Neural cell (in vitro differentiated cells): ENCODE results near the gene SH3BGR. TPM values are rescaled to one million over a fixed set of nuclear protein-coding genes. Genes with fewer than 3 reads are reported as not detected.

Experiments used
- H2AFZ ChIP-seq: fragments of 200-600, 300-800 bp; sonication (generic), shearing (Covaris generic); 2 replicates; pipeline ENCODE4 v1.6.0; 2014; ENCODE audit warnings: low read depth, mild to moderate bottlenecking, antibody characterized with exemption, low read length, moderate library complexity
- H3F3A ChIP-seq: fragments of 200-600 bp; shearing (Covaris generic); 2 replicates; pipeline ENCODE4 v1.6.1; 2016; ENCODE audit warnings: mild to moderate bottlenecking, moderate library complexity, mixed read lengths, antibody characterized with exemption, low read length; ENCODE audit not compliant: insufficient read depth, poor library complexity, severe bottlenecking
- H3K27ac ChIP-seq: fragments of 200-600, 300-800 bp; sonication (generic), shearing (Covaris generic); 2 replicates; pipeline ENCODE4 v1.5.1; 2014; ENCODE audit warnings: mild to moderate bottlenecking, low read length, moderate library complexity
- H3K27me3 ChIP-seq: fragments of 300-800, 200-600 bp; sonication (generic), shearing (Covaris generic); 2 replicates; pipeline ENCODE4 v1.6.0; 2014; ENCODE audit warnings: mild to moderate bottlenecking, low read depth, low read length, moderate library complexity; ENCODE audit not compliant: insufficient read depth
- H3K36me3 ChIP-seq: fragments of 300-800, 200-600 bp; sonication (generic), shearing (Covaris generic); 2 replicates; pipeline ENCODE4 v1.5.1; 2014; ENCODE audit warnings: mild to moderate bottlenecking, antibody characterized with exemption, low read length, moderate library complexity; ENCODE audit not compliant: insufficient read depth
- H3K4me2 ChIP-seq: fragments of 300-800, 200-600 bp; sonication (generic), shearing (Covaris generic); 2 replicates; pipeline ENCODE4 v1.6.0; 2014; ENCODE audit warnings: mild to moderate bottlenecking, low read length
- H3K4me3 ChIP-seq: fragments of 300-800, 200-600 bp; sonication (generic), shearing (Covaris generic); 2 replicates; pipeline ENCODE4 v1.5.1; 2014; ENCODE audit warnings: mild to moderate bottlenecking, low read length, moderate library complexity
- H3K79me2 ChIP-seq: fragments of 200-600 bp; shearing (Covaris generic); replicated peaks from 2 replicates; pipeline ENCODE4 v1.6.0; 2014; ENCODE audit warnings: mild to moderate bottlenecking, low read length, moderate library complexity; ENCODE audit not compliant: insufficient read depth
- H3K9ac ChIP-seq: fragments of 300-800, 200-600 bp; sonication (generic), shearing (Covaris generic); 2 replicates; pipeline ENCODE4 v1.6.1; 2016; ENCODE audit warnings: mild to moderate bottlenecking, low read length, mixed read lengths
- H3K9me2 ChIP-seq: fragments of 200-600 bp; shearing (Covaris generic); 2 replicates; pipeline ENCODE4 v1.6.1; 2016; ENCODE audit warnings: mild to moderate bottlenecking, low read length, mixed read lengths; ENCODE audit not compliant: insufficient read depth
- H3K9me3 ChIP-seq: fragments of 200-600, 300-800 bp; sonication (generic), shearing (Covaris generic); 2 replicates; pipeline ENCODE4 v1.6.1; 2016; ENCODE audit warnings: mild to moderate bottlenecking, mixed run types, low read length, moderate library complexity, mixed read lengths
- H4K20me1 ChIP-seq: fragments of 200-600 bp; shearing (Covaris generic); 2 replicates; pipeline ENCODE4 v1.6.1; 2016; ENCODE audit warnings: mild to moderate bottlenecking, mixed run types; ENCODE audit not compliant: insufficient read depth
- EP300 ChIP-seq: fragments of 450-650 bp; conservative IDR thresholded peaks from 2 replicates; pipeline ENCODE4 v1.6.1; 2014; ENCODE audit warnings: antibody characterized with exemption, mild to moderate bottlenecking, moderate library complexity; ENCODE audit not compliant: poor library complexity, severe bottlenecking
- EZH2 ChIP-seq: fragments of 200-600, 300-800 bp; shearing (Covaris generic), sonication (generic); IDR thresholded peaks from 2 replicates; pipeline ENCODE4 v1.6.1; 2014; ENCODE audit warnings: antibody characterized with exemption, low read length, borderline replicate concordance, mild to moderate bottlenecking; ENCODE audit not compliant: insufficient read depth, poor library complexity, severe bottlenecking
- MXI1 ChIP-seq: fragments of 450-650 bp; conservative IDR thresholded peaks from 2 replicates; pipeline ENCODE4 v1.6.1; 2014; ENCODE audit warnings: antibody characterized with exemption, mild to moderate bottlenecking; ENCODE audit not compliant: poor library complexity, severe bottlenecking
- POLR2AphosphoS5 ChIP-seq: IDR thresholded peaks from 2 replicates; pipeline ENCODE4 v1.6.1; 2012
- RAD21 ChIP-seq: fragments of 450-650 bp; conservative IDR thresholded peaks from 2 replicates; pipeline ENCODE4 v1.6.1; 2014; ENCODE audit warnings: antibody characterized with exemption, mild to moderate bottlenecking, moderate library complexity
- REST ChIP-seq: IDR thresholded peaks from 2 replicates; pipeline ENCODE4 v1.6.1; 2012; ENCODE audit warnings: borderline replicate concordance
- SMC3 ChIP-seq: fragments of 450-650 bp; conservative IDR thresholded peaks from 2 replicates; pipeline ENCODE4 v1.6.1; 2014; ENCODE audit warnings: antibody characterized with exemption, mild to moderate bottlenecking, moderate library complexity; ENCODE audit not compliant: poor library complexity
- polyA plus RNA-seq: library from polyadenylated mRNA; depleted of rRNA; stranded (reverse); fragments of >200 nt; gene quantifications from 2 replicates; pipeline ENCODE4 v1.2.3, GENCODE V29; 2014
- TF ChIP-seq, protein P1 (sequence below): fragments of 450-650 bp; IDR thresholded peaks from 2 replicates; pipeline ENCODE4 v1.5.1; 2014; ENCODE audit warnings: antibody characterized with exemption, mild to moderate bottlenecking, moderate library complexity; ENCODE audit not compliant: poor library complexity, severe bottlenecking

SH3BGR gene
- polyA plus RNA-seq, 1 donor from 2014 or later = 13.8 TPM

- no peaks in the 10 kb centered on the region for H3K9me3 ChIP-seq
- H3K4me2 ChIP-seq = no peak overlapping the region
- no peaks in the 10 kb centered on the region for H3F3A ChIP-seq
Observed at GRCh38 chr21:39422527-39423241, 29.1 kb upstream of the SH3BGR start.

GRCh38 chr21:39429445-39429844, 22.3 kb upstream of the SH3BGR start:
- no peak overlapping the region for H3K27ac ChIP-seq
- H3K9me2 ChIP-seq = no peaks in the 10 kb centered on the region
- no peak overlapping the region for H3K9ac ChIP-seq
- H3F3A ChIP-seq = no peaks in the 10 kb centered on the region
- H3K36me3 ChIP-seq = no peaks in the 10 kb centered on the region
- no peak overlapping the region for H3K4me3 ChIP-seq
- no peaks in the 10 kb centered on the region for H3K79me2 ChIP-seq
- TF ChIP-seq, protein P1, sequence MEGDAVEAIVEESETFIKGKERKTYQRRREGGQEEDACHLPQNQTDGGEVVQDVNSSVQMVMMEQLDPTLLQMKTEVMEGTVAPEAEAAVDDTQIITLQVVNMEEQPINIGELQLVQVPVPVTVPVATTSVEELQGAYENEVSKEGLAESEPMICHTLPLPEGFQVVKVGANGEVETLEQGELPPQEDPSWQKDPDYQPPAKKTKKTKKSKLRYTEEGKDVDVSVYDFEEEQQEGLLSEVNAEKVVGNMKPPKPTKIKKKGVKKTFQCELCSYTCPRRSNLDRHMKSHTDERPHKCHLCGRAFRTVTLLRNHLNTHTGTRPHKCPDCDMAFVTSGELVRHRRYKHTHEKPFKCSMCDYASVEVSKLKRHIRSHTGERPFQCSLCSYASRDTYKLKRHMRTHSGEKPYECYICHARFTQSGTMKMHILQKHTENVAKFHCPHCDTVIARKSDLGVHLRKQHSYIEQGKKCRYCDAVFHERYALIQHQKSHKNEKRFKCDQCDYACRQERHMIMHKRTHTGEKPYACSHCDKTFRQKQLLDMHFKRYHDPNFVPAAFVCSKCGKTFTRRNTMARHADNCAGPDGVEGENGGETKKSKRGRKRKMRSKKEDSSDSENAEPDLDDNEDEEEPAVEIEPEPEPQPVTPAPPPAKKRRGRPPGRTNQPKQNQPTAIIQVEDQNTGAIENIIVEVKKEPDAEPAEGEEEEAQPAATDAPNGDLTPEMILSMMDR = no peak
- TF ChIP-seq RAD21 = no peak
- TF ChIP-seq EZH2 = no peak
- no peak for TF ChIP-seq POLR2AphosphoS5
- no peak for TF ChIP-seq REST
- no peaks in the 10 kb centered on the region for H3K9me3 ChIP-seq
- H4K20me1 ChIP-seq = no peaks in the 10 kb centered on the region
- H3K4me2 ChIP-seq = no peak overlapping the region
- no peaks in the 10 kb centered on the region for H3K27me3 ChIP-seq
- H2AFZ ChIP-seq = no peak overlapping the region

More at GRCh38 chr21:39422527-39423241, 29.1 kb upstream of the SH3BGR start:
- Histone ChIP-seq H3K4me3 (no peak overlapping the region), H3K9ac (no peak overlapping the region), H2AFZ (no peak overlapping the region), H3K27me3 (no peaks in the 10 kb centered on the region), H3K27ac (no peak overlapping the region), H3K79me2 (no peaks in the 10 kb centered on the region), H3K36me3 (no peaks in the 10 kb centered on the region), H3K9me2 (no peaks in the 10 kb centered on the region), H4K20me1 (no peaks in the 10 kb centered on the region)
- TF ChIP-seq, protein P1 = no peak
- TF ChIP-seq EZH2 = no peak
- TF ChIP-seq RAD21 = no peak
- no peak for TF ChIP-seq SMC3
- no peak for TF ChIP-seq REST
- TF ChIP-seq EP300 = no peak
- no peak for TF ChIP-seq MXI1
